ENCODE results near the gene OR51B2.

DNA sequence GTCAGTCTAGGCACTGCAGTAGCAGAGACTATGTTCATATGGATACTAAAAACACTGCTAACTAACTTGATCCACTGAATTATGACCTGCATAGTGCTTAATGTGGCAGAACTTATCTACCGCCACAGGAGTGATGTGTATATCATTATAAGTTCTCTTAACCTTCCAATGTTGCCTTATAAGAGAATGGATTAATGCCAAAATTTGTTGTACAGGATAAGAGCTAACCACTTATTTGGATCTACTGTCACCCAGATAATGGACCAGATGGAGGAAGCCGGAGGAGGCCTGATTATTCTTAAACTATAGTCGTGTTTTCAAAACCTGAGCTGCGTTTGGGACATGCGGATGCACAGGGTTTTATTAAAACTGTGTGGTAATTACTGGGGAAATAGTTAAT, 20.5 kb downstream of the OR51B2 start:
- TF ChIP-seq SETDB1 (IDR thresholded peaks at IDR 0.05; ENCODE audit: insufficient read length, low read length) = no peak
- TF ChIP-seq, protein P1, sequence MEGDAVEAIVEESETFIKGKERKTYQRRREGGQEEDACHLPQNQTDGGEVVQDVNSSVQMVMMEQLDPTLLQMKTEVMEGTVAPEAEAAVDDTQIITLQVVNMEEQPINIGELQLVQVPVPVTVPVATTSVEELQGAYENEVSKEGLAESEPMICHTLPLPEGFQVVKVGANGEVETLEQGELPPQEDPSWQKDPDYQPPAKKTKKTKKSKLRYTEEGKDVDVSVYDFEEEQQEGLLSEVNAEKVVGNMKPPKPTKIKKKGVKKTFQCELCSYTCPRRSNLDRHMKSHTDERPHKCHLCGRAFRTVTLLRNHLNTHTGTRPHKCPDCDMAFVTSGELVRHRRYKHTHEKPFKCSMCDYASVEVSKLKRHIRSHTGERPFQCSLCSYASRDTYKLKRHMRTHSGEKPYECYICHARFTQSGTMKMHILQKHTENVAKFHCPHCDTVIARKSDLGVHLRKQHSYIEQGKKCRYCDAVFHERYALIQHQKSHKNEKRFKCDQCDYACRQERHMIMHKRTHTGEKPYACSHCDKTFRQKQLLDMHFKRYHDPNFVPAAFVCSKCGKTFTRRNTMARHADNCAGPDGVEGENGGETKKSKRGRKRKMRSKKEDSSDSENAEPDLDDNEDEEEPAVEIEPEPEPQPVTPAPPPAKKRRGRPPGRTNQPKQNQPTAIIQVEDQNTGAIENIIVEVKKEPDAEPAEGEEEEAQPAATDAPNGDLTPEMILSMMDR (tag by site-specific recombination; IDR thresholded peaks at IDR 0.05) = no peak
- TF ChIP-seq, protein P2, sequence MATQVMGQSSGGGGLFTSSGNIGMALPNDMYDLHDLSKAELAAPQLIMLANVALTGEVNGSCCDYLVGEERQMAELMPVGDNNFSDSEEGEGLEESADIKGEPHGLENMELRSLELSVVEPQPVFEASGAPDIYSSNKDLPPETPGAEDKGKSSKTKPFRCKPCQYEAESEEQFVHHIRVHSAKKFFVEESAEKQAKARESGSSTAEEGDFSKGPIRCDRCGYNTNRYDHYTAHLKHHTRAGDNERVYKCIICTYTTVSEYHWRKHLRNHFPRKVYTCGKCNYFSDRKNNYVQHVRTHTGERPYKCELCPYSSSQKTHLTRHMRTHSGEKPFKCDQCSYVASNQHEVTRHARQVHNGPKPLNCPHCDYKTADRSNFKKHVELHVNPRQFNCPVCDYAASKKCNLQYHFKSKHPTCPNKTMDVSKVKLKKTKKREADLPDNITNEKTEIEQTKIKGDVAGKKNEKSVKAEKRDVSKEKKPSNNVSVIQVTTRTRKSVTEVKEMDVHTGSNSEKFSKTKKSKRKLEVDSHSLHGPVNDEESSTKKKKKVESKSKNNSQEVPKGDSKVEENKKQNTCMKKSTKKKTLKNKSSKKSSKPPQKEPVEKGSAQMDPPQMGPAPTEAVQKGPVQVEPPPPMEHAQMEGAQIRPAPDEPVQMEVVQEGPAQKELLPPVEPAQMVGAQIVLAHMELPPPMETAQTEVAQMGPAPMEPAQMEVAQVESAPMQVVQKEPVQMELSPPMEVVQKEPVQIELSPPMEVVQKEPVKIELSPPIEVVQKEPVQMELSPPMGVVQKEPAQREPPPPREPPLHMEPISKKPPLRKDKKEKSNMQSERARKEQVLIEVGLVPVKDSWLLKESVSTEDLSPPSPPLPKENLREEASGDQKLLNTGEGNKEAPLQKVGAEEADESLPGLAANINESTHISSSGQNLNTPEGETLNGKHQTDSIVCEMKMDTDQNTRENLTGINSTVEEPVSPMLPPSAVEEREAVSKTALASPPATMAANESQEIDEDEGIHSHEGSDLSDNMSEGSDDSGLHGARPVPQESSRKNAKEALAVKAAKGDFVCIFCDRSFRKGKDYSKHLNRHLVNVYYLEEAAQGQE (tag by site-specific recombination; IDR thresholded peaks at IDR 0.05) = no peak
- no peak for TF ChIP-seq ZNF24 (tag by site-specific recombination; IDR thresholded peaks at IDR 0.05)
- TF ChIP-seq YY1 (tag by site-specific recombination; IDR thresholded peaks at IDR 0.05) = no peak
- TF ChIP-seq ZBTB20 (tag by site-specific recombination; IDR thresholded peaks at IDR 0.05) = no peak
- no peak for TF ChIP-seq ZBTB1 (tag by site-specific recombination; IDR thresholded peaks at IDR 0.05)
- no peak for TF ChIP-seq ZNF121 (tag by site-specific recombination; IDR thresholded peaks at IDR 0.05)
- no peak for TF ChIP-seq ZFP69B (tag by site-specific recombination; IDR thresholded peaks at IDR 0.05)
- TF ChIP-seq ZNF473 (tag by site-specific recombination; IDR thresholded peaks at IDR 0.05) = no peak
- no peak for TF ChIP-seq ZNF140 (tag by site-specific recombination; IDR thresholded peaks at IDR 0.05)
- TF ChIP-seq TRIM28 (IDR thresholded peaks at IDR 0.05; ENCODE audit: borderline replicate concordance, low read length) = no peak
- no peak for TF ChIP-seq KLF8 (tag by site-specific recombination; IDR thresholded peaks at IDR 0.05)
- TF ChIP-seq ZNF670 (tag by site-specific recombination; IDR thresholded peaks at IDR 0.05; ENCODE audit: low read depth) = no peak
